K562 (cell line): ENCODE measurements around the gene TMEM164. TPM values are rescaled to one million over a fixed set of nuclear protein-coding genes. Genes with fewer than 3 reads are reported as not detected.

Experiments
- ATAC-seq: fragments of 200-7000 bp; cut with Tn5 transposase; 3 replicates; pipeline ENCODE4 v1.9.1; 2020; ENCODE audit warnings: moderate library complexity
- BruUV-seq: library from RNA; stranded (reverse); fragments of 400-500 nt; replicated peaks from 2 replicates; lab custom pipeline; 2021; lab: Mats Ljungman, UMichigan
- CTCF ChIA-PET: fragments of 300-600 bp; formaldehyde crosslinking; extraction: SDS; loops from one replicate; lab custom pipeline; 2021; ENCODE audit warnings: low intra/inter-chr PET ratio; lab: Yijun Ruan, JAX
- POLR2A ChIA-PET: fragments of 300-600, 350-650 bp; sonication (Branson Sonifier 250); formaldehyde crosslinking; extraction: SDS; loops from one replicate; lab custom pipeline; 2021; ENCODE audit warnings: antibody characterized with exemption, inconsistent platforms; lab: Yijun Ruan, JAX
- DNase-seq, 4 experiments: peaks; one replicate each; pipeline versions ENCODE4 v3.0.0 to v3.0.0-alpha.2; 2011 to 2018; ENCODE audit warnings: low spot score in 3 of 4, mixed read lengths in 3 of 4; ENCODE audit errors: extremely low read depth in 1 of 4
- FAIRE-seq: peaks from 2 replicates; lab custom pipeline; 2011; peaks lifted over from hg19 to GRCh38; lab: Jason Lieb, UNC
- H2AFZ ChIP-seq: 2 replicates; pipeline ENCODE4 v1.6.0; 2011; ENCODE audit warnings: low read depth, low read length, control low read depth, inconsistent platforms
- H3K27ac ChIP-seq: fragments of 200-600 bp; 3 replicates; pipeline ENCODE4 v1.8.0; 2011; ENCODE audit warnings: low read depth, mild to moderate bottlenecking, control low read depth, inconsistent platforms, low read length, moderate library complexity, mixed read lengths; ENCODE audit errors: extremely low read depth
- H3K27me3 ChIP-seq, 2 experiments: fragments of 300-600 bp in 1 of 2; 2 replicates in 1 of 2; 3 replicates in 1 of 2; pipeline versions ENCODE4 v1.6.0 to v1.8.0; 2011; ENCODE audit warnings: inconsistent platforms in 2 of 2, low read length in 2 of 2, mild to moderate bottlenecking in 1 of 2, mixed read lengths in 1 of 2, moderate library complexity in 1 of 2; ENCODE audit not compliant: control insufficient read depth in 2 of 2, insufficient read depth in 2 of 2
- H3K36me3 ChIP-seq: fragments of 300-600 bp; 3 replicates; pipeline ENCODE4 v1.8.0; 2011; ENCODE audit warnings: mild to moderate bottlenecking, low read length, inconsistent platforms; ENCODE audit not compliant: control insufficient read depth, insufficient read depth
- H3K4me1 ChIP-seq, 2 experiments: fragments of 200-600 bp in 1 of 2; replicated peaks in 1 of 2; 2 replicates in 1 of 2; 3 replicates in 1 of 2; pipeline versions ENCODE4 v1.5.1 to v1.8.0; 2011; ENCODE audit warnings: inconsistent platforms in 2 of 2, low read length in 2 of 2, mild to moderate bottlenecking in 1 of 2, mixed read lengths in 1 of 2, moderate library complexity in 1 of 2; ENCODE audit not compliant: control insufficient read depth in 2 of 2, insufficient read depth in 2 of 2
- H3K4me2 ChIP-seq: 2 replicates; pipeline ENCODE4 v1.6.1; 2011; ENCODE audit warnings: low read length, control low read depth, inconsistent platforms, mixed read lengths; ENCODE audit not compliant: insufficient read depth
- H3K4me3 ChIP-seq: fragments of 200-600 bp; sonication (generic), shearing (Covaris generic); 2 replicates; pipeline ENCODE4 v1.5.1; 2016; ENCODE audit warnings: control low read depth, inconsistent platforms
- H3K79me2 ChIP-seq: fragments of 200-600 bp; 3 replicates; pipeline ENCODE4 v1.8.0; 2011; ENCODE audit warnings: low read length, inconsistent platforms; ENCODE audit not compliant: control insufficient read depth, insufficient read depth
- H3K9ac ChIP-seq, 2 experiments: 2 replicates each; pipeline versions ENCODE4 v1.6.0 to v1.6.1; 2011; ENCODE audit warnings: low read depth in 2 of 2, low read length in 2 of 2, control low read depth in 1 of 2, inconsistent platforms in 1 of 2, mild to moderate bottlenecking in 1 of 2, mixed read lengths in 1 of 2; ENCODE audit not compliant: insufficient read depth in 1 of 2
- H3K9me1 ChIP-seq: one replicate; pipeline ENCODE4 v1.6.0; 2011; ENCODE audit warnings: inconsistent platforms, mild to moderate bottlenecking, low read length, moderate library complexity; ENCODE audit not compliant: control insufficient read depth, insufficient read depth
- H3K9me3 ChIP-seq: replicated peaks from 2 replicates; pipeline ENCODE4 v1.5.1; 2011; ENCODE audit warnings: low read depth, low read length, inconsistent platforms; ENCODE audit not compliant: control insufficient read depth, insufficient read depth
- H4K20me1 ChIP-seq: replicated peaks from 2 replicates; pipeline ENCODE4 v1.6.1; 2011; ENCODE audit warnings: low read length, inconsistent platforms, mixed read lengths; ENCODE audit not compliant: control insufficient read depth, insufficient read depth
- ATF3 ChIP-seq, 2 experiments: fragments of 450-650 bp in 1 of 2; sonication (generic) in 1 of 2; formaldehyde crosslinking in 1 of 2; IDR thresholded peaks in 1 of 2; conservative IDR thresholded peaks in 1 of 2; 2 replicates each; pipeline versions ENCODE4 v1.6.1 to v1.8.1; 2016 to 2023; ENCODE audit warnings: mild to moderate bottlenecking in 2 of 2, moderate library complexity in 2 of 2, inconsistent platforms in 1 of 2, missing genetic modification reagents in 1 of 2
- CTCFL ChIP-seq: IDR thresholded peaks from 2 replicates; pipeline ENCODE4 v1.6.1; 2011; ENCODE audit warnings: borderline replicate concordance, low read depth, mild to moderate bottlenecking, moderate library complexity, low read length; ENCODE audit not compliant: insufficient read depth, poor library complexity, severe bottlenecking
- ESRRB ChIP-seq: fragments of 250-450 bp; sonication (Bioruptor Pico); IDR thresholded peaks from 2 replicates; pipeline ENCODE4 v1.5.0; 2020; ENCODE audit warnings: mild to moderate bottlenecking, moderate library complexity, borderline replicate concordance
- PCBP1 ChIP-seq: fragments of 200-400 bp; formaldehyde crosslinking; IDR thresholded peaks from 2 replicates; pipeline ENCODE4 v1.6.1; 2018; ENCODE audit warnings: mild to moderate bottlenecking, low read depth, low read length; ENCODE audit not compliant: poor library complexity, severe bottlenecking
- PML ChIP-seq: IDR thresholded peaks from 2 replicates; pipeline ENCODE4 v1.6.1; 2012; ENCODE audit warnings: low read length, inconsistent platforms
- RAD21 ChIP-seq, 2 experiments: fragments of 250-450 bp in 1 of 2; fragments of 450-650 bp in 1 of 2; sonication (Bioruptor Pico) in 1 of 2; formaldehyde crosslinking in 1 of 2; IDR thresholded peaks in 1 of 2; conservative IDR thresholded peaks in 1 of 2; 2 replicates each; pipeline versions ENCODE4 v1.4.0 to v1.8.0; 2020 to 2022; ENCODE audit warnings: mild to moderate bottlenecking in 2 of 2, moderate library complexity in 1 of 2
- ZBTB7A ChIP-seq: IDR thresholded peaks from 2 replicates; pipeline ENCODE4 v1.6.1; 2011; ENCODE audit warnings: low read depth, mild to moderate bottlenecking, low read length, moderate library complexity, borderline replicate concordance; ENCODE audit not compliant: control insufficient read depth
- ZNF121 ChIP-seq: sonication (generic); formaldehyde crosslinking; conservative IDR thresholded peaks from 2 replicates; pipeline ENCODE4 v1.8.0; 2022; ENCODE audit warnings: missing genetic modification reagents
- WGBS: fragments of 100-300 bp; shearing (Covaris generic); methylation state at CpG from one replicate; pipeline ENCODE4 v1.1.6; 2016; ENCODE audit warnings: low coverage, mixed read lengths; ENCODE audit not compliant: insufficient coverage; ENCODE audit errors: missing lambda C conversion rate; 5-methylcytosine and 5-hydroxymethylcytosine counted together
- in situ Hi-C: fragments of 300-500 bp; cut with MboI; formaldehyde crosslinking; loops from 4 replicates; pipeline ENCODE4 v1.15.0; 2018; ENCODE audit warnings: inconsistent platforms, mixed read lengths
- intact Hi-C: fragments of 100-400 bp; cut with micrococcal nuclease; formaldehyde crosslinking; loops from 2 replicates; pipeline ENCODE4 v1.14.2; 2022
- polyA plus RNA-seq, 8 experiments: library from polyadenylated mRNA; depleted of rRNA in 4 of 8; stranded (reverse) in 5 of 8; unstranded in 3 of 8; fragments of >200 nt; fragmentation: Nextera tagmentation in 2 of 8; fragmentation: Illumina TruSeq in 1 of 8; extraction: Ambion mirVana in 2 of 8; extraction: Trizol in 1 of 8; gene quantifications; 2 replicates each; pipeline versions ENCODE4 v1.2.1 to v1.2.3, GENCODE V29; 2011 to 2014; ENCODE audit warnings: inconsistent platforms in 1 of 8, missing spikeins in 1 of 8
- total RNA-seq, 7 experiments: library from RNA; depleted of rRNA in 6 of 7; stranded (reverse); fragments of >200 nt in 6 of 7; fragmentation: Illumina TruSeq in 2 of 7; extraction: Trizol in 2 of 7; gene quantifications; 2 replicates each; pipeline versions ENCODE4 v1.2.1 to v1.2.3, GENCODE V29; 2011 to 2021; ENCODE audit warnings: low replicate concordance in 1 of 7

The TMEM164 gene
- total and polyA plus RNA-seq, 9 of the 15 experiments (the other 6 are each of a cell fraction or from before 2014, with no cell fraction given), result 2.4 to 57.3 (median 23.1) TPM

GRCh38 chrX:110046001-110046400 is 43.1 kb downstream of the TMEM164 start:
- FAIRE-seq, result no peak
- H3K9me1 ChIP-seq, result peaks cover 5% of the 10 kb centered on the region
- H3K9me3 ChIP-seq, result no peaks in the 10 kb centered on the region
- H4K20me1 ChIP-seq, result no peaks in the 10 kb centered on the region
- ChIA-PET POLR2A (interaction anchor here (0.7 to 2.3 kb wide), 4 partner anchors 9 to 43 kb away, joined by 3 to 6 read pairs (median 4); partner anchors contain the start of gene TMEM164), CTCF (no interaction called here)
- no peak for DNase-seq
- intact Hi-C loops (loop anchor here (5.0 kb wide), 1 partner anchor 101 kb away; no protein-coding TSS in a partner anchor), in situ Hi-C loops (no loop called here)
- BruUV-seq, result no TSS peak
- 77% methylated on average over 4 of the region's 4 CpGs for WGBS
- H3K4me1 ChIP-seq, result no peaks in the 10 kb centered on the region; a peak in 1 of 5 replicates
- peaks cover 31% of the 10 kb centered on the region for H3K79me2 ChIP-seq
- no peak overlapping the region for H2AFZ ChIP-seq
- H3K4me2 ChIP-seq, result no peak overlapping the region
- no peak overlapping the region for H3K9ac ChIP-seq
- no peaks in the 10 kb centered on the region for H3K27me3 ChIP-seq
- H3K36me3 ChIP-seq, result peaks cover 29% of the 10 kb centered on the region
- H3K27ac ChIP-seq, result no peak overlapping the region
- peak; percentile 50; the same call in 2 of the 3 replicates for ATAC-seq
- no peak overlapping the region for H3K4me3 ChIP-seq
- TF ChIP-seq ATF3 (IDR thresholded peaks at IDR 0.05) (no peak), ATF3 (CRISPR knock-in tag; conservative IDR thresholded peaks at IDR 0.05) (no peak), CTCFL (peak; percentile 15), PML (no peak), RAD21 (CRISPR knock-in tag; conservative IDR thresholded peaks at IDR 0.05 in 1 of 2, IDR thresholded peaks at IDR 0.05 in 1 of 2) (peak in 1 of 2 experiments; percentile 25; a peak in 1 of 4 replicates), ZBTB7A (no peak), ZNF121 (no peak), ESRRB (no peak), PCBP1 (no peak)
